NCI-H510A (cell line): Measurements from ENCODE around the gene KRTAP3-3.
"Not testable (repeated sequence)": the region's sequence is repeated elsewhere in the genome, so short reads cannot be mapped to it uniquely, and the experiment has no call there.

Experiments used
- DNase-seq: peaks from one replicate; lab custom pipeline; 2025; lab: John Stamatoyannopoulos, UW

KRTAP3-3 gene

DNA sequence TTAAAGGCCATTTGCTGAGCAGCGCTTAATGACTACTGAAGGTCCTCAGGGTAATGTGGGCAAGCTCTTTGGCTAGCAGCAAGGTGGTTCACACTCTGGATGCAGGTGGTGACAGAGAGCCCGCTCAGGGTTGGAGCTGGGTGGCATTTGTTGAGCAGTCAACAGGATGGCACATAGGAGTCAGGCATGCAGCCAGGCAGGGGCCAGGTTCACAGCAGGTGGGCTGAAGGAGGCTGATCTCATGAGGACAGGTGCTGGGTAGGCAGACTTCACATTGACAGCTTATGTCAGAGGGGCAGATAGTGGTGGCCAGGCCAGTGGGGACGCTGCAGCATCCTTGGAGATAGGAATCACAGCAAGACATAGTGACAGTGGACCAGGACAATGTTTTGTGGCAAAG is 10.4 kb upstream of the KRTAP3-3 start:
- DNase-seq: peak; percentile 50

DNA sequence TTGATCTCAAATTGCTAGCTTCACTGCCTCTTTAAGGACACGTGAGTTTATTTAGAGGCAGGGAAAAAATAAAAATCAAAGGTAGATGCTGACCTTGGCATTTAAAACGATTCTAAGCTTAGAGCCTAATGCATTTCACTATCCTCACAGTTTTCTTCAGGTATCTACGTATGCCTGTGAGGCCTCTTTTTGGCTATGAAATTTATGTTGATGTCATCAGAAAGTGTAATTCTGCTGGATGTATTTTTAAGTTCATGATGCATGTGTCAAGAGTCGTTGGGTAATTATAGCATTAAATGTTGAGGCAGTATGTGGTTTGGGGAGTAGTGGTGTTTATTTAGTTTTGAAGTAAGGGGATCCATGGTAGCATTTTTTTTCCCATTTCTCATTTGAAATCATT is 10.0 kb upstream of the KRTAP3-3 start:
- no peak for DNase-seq

DNA sequence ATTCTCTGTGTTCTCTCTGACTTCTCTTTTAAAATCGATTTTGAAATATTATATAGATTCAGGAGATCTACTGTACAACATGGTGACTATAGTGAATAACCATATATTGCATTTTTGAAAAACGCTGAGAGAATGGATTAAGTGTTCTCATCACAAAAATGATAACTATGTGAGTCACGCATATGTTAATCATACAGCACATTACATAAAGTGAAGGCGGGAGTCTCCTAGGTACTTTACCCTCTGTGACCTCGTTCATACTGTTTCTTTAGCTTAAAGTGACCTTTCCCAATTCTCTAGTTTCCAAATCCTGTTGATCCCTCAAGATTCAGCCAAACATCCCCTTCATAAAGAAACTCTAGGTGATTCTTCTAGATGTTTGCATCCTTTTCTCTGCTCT is 8.8 kb upstream of the KRTAP3-3 start:
- DNase-seq: no peak

DNA sequence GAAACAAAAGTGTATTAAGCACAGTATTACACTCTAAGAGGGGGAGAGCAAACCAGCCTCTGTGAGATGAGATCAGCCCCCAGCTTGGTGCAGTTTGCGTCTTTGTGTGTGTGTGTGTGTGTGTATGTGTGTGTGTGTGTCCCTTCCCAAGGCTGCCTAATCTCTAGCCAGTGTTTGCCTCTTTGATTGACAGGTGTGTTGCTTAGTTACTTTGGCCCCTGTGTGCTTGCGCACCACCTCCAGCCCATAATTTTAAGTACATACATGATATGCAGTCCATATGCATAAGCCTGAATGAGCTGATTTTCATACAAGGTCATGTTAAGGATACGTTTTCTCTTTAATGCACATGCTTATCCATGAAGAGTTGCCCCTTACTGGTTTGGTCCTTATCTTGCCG is 7.8 kb upstream of the KRTAP3-3 start:
- no peak for DNase-seq

DNA sequence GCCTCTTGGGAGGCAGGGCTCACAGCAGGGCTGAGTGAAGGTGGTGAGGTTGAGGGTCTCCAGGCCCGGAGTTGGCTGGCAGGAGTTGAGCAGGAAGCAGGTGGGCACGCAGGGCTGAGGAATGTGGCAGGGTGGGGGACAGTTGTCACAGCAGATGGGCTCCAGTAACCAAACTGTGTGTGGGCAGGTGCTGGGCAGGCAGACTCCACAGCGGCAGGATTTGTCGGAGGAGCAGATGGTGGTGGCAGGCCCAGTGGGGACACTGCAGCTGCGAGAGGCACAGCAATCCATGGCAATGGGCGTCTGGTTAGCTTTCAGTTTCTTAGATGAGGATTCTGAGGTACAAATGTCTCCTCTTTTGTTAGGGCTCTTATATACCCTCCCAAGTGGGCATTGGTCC is 5.6 kb upstream of the KRTAP3-3 start, which contains the start of gene KRTAP3-2:
TSS of gene KRTAP3-2 (minus strand) at position 344 of the 400 bp plus-strand sequence. CDS start at position 291, 53 bp downstream.
- DNase-seq: not testable (repeated sequence)

DNA sequence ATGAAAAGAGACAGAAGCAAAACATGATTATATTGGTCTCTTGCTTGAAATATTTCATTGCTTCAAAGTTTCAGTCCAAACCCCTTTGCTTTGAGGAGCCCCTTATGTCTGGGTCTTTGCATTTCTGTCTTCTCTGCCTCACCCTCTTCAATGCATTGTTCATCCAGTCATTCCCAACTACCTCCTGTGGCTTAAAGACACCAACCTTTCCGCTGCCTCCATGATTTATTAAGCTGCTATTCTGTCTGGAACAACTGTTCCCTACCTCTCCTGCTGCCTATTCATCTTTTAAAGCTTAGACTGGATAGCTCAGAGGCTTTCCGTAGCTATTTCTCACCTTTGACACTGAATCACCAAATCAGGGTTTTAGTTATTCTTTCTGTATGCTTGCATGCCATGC is 3.4 kb upstream of the KRTAP3-3 start:
- no peak for DNase-seq

DNA sequence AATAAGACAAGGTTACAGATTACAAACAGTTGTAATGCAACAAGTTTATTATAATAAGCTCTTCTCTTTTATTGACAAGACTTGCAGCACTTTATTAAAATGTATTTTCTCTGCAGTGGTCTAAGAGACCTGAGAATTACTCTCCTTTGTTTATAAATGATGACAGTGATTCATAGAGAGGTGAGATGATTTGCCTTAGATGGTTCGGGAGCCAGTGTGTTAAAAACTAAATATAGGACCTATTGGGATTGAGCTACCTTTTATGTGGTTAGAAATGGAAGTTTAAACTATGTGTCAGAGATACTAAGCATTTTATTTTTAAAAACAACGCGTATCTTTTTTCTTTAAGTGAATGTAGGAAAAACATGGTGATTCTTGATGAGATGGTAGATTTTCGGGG is 2.9 kb upstream of the KRTAP3-3 start:
- no peak for DNase-seq

DNA sequence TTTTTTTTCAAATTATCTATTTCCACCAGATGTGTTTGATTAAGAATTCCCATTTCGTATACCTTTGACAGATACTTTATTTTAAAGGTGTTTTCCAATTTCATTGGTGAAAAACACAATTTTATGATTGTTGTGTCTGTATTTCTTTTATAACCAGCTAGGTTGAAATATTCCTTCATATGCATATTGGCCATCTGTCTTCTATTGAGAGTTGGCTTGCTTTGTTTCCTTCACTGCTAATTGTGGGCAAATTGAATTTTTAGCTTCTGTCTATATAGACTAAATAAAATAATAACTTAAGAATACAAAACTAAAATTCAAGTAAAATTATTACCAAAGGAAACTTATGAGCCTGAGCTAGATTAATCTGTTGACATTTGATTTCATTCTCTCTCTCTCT is 1.2 kb upstream of the KRTAP3-3 start:
- no peak for DNase-seq

DNA sequence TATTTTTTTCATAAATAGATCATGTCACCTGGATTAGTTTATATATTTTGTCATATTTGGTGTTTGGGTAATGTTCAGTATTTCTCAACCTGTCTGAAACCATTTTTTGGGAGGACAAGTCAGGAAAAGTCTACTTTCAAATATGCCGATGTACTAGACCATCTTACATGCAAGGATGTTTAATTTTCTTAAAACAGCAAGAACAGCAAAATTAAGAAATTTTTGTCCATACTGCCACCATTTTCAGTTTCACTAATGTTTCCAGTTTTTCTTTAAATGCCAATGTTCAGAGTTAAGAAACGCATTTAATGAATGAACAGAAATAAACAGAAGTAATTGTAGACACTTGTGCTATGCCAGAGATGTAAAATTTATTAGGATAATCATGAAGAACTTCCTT is 880 bp downstream of the KRTAP3-3 start:
- DNase-seq: no peak

DNA sequence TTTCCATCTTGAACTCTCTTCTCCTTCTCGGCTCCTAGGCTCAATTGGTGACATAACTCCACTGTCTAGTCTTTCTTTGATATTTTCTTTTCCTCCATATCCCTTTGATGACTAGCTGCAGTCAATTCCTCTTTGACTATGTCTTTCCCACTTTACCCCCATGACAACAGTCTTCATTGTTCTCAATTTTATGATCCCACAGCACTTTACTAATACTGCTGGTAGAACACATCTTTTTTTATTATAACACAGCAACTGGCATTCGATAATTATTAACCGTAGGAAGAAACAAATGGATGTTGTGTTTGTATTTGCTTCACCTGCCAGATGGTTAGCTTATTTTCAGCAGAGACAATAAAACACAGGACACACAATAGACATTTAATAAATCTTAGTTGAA is 1.3 kb downstream of the KRTAP3-3 start:
- no peak for DNase-seq

DNA sequence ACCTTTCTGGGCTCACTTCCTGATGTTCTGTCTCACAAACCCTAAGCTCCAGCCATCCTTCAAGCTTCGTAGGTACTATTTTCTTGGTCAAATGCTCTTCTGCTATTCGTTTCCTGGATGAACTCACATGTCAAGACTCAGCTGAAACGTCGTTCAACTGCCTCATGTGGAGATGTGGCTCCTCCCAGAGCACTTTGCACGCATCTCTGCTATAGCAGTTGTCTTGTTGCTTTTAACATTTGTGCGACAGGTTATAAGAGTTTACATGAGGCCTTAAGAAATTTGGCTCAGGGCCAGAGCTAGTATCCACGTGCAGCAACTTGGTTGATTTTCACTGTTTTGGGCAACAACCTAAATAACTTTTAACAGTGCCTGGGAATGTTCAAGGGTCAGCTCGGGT is 7.0 kb downstream of the KRTAP3-3 start:
- DNase-seq: no peak

DNA sequence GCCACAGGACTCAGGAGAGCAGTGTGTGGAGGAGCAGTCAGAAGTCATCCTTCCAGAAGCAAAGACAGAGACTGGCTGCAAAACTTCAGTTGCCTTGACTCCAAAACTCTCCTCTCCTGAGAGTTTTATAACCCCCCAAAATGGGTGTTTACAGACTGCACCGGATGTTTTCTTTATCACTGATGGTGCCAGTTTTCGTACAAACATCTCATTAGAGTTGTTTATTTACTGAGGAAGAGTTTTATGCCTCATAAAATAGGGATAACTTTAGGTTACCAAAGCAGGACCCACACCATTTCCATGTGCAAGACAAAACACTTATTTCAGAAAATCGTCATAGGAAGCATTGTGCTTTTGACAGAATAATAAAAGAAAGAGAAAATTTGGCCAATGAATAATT is 9.7 kb downstream of the KRTAP3-3 start, which contains the start of gene KRT40:
TSS of gene KRT40 (minus strand) at position 101 of the 400 bp plus-strand sequence. CDS start at position 48, 53 bp downstream.
- no peak for DNase-seq

DNA sequence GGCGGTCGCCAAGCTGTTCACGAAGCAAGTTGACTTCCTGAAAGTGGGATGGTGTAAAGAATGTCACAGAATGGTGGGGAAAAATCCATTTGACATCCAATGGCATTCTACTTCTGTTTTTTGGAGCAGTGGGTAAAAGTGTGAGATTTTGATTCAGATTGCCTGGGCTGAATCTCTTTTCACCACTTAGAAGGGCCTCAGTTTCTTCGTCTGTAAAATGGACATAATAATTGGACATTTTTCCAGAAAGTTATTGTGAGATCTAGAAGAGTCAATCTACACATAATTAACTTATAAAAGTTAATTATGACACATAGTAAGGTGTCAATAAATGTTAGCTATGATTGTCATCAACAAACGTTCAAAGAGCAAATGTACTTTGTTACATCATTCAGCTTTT is 12.8 kb downstream of the KRTAP3-3 start:
- no peak for DNase-seq

DNA sequence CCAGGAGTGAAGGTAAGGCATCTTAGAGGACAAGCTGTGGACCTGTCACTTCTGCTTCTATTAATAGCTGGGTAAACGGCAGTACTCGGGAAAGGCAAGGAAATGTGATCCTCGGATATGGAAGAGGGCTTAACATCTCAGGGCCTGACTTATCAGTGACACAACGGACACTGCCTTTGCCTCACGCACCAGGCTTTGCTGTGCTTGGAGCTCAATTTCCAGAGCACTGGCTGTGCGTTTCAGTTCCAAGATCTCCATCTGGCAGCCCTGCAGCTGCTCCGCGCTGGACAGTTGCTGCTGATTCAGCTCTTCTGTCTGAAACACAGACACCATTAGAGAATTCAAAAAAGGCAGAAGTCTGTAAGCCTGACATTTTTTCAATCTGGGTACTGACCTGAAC is 13.4 kb downstream of the KRTAP3-3 start:
- DNase-seq: no peak

DNA sequence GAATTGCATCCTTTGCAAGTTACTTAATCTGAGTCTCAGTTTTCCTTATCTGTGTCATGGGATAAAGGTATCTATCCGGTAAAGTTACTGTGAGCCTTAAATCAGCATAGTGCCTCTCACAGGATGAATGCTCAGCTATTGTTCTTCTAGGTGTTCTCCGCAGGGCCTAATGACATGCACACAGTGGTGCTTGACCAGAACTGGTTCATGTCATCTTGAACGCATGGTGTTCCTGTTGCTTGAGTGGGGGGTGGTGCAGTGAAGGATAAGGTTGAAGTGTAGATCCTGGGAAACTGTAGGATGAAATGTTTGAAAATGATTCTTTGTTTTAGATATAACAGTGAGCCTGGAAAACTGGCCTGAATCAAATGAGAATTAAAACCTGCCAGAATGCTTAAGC is 13.8 kb downstream of the KRTAP3-3 start:
- DNase-seq: no peak

DNA sequence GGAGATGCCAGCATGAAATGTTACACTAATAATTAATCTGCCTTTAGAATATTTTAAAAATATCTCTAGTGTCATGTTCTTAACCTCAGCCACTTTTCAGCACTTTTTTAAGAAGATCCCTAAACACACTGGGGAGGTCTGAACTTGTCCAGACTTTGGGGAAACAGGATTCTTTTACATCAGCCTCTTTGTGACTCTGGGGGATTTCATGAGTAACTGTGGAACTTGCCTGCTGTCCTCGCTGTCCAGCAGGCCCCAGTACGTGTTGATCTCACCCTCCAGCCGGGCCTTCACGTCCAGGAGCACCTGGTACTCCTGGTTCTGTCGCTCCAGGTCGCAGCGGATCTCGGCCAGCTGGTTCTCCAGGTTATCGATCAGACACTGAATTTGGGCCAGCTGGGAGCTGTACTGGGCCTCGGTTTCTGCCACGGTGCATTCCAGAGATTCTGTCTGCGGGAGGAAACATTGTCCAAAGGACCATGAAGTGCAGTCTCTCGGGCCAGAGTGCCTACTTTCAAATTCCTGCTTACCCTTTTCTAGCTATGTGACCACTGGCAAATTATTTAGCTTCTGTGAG is 15.3 kb downstream of the KRTAP3-3 start:
- DNase-seq: no peak

DNA sequence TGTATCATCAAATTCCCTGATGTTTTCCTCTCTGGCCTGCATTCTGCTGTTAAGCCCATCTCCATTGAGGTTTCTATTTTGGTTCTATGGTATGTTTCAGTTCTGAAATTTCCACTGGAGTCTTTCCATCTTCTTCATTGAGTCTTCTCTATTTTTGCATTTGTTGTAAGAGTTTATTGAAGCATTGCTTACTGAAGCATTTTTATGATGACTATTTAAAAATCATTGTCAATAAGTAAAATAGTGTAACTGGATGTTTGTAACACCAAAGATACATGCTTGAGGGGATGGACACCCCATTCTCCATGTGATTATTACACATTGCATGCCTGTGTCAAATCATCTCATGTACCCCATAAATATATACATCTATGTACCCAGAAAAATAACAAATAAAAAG is 18.4 kb downstream of the KRTAP3-3 start:
- DNase-seq: no peak

DNA sequence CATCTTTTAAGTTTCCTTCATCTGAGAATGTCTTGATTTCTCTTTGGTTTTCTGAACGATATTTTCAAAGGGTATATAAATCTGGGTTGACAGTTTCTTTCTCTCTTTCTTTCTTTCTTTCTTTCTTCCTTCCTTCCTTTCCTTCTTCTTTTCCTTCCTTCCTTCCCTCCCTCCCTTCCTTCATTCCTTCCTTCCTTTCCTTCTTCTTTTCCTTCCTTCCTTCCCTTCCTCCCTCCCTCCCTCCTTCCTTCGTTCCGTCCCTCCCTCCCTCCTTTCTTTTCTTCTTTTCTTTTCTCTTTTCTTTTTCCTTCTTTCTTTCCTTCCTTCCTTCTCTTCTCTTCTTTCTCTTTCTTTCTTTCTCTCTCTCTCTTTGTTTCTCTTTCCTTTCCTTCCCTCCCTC is 19.6 kb downstream of the KRTAP3-3 start:
- DNase-seq: no peak

DNA sequence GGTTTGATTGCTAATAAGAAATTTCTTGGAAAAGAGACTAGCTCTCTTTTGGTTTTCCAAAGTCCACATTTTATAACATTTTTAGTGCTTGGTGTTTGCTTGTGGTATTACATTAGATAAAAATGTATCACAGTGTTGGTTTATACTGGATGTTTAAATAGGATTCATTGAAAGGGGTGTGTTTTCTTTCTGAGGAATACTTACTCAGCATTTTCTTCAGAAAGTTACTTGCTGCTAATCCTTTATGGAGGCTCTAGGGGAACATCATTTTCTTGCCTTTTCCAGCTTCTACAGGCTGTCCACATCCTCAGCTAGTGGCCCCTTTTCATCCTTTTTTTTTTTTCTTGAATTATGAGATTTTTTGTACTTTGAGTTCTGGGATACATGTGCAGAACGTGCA is 26.4 kb downstream of the KRTAP3-3 start:
- no peak for DNase-seq

DNA sequence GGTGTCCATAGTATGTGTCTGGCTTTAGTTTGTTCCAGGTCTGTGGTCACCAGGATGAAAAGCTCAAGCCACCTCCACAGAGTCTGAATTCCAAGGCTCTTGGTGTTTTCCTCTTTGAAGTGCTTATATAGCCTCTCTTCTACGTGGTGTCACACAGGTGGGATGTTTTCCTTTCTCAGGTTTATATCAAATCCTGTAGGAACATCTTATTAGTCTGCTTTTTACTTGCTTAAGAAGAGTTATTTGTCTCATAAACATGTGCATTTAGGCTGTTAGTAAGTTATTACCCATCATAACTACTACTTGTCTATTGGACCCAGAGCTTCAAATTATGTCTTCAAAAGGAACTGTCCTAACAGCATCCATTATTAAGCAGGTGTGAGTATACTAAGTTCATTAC is 27.1 kb downstream of the KRTAP3-3 start, which contains the start of gene KRT39:
TSS of gene KRT39 (minus strand) at position 101 of the 400 bp plus-strand sequence. CDS start at position 9, 92 bp downstream.
- no peak for DNase-seq

DNA sequence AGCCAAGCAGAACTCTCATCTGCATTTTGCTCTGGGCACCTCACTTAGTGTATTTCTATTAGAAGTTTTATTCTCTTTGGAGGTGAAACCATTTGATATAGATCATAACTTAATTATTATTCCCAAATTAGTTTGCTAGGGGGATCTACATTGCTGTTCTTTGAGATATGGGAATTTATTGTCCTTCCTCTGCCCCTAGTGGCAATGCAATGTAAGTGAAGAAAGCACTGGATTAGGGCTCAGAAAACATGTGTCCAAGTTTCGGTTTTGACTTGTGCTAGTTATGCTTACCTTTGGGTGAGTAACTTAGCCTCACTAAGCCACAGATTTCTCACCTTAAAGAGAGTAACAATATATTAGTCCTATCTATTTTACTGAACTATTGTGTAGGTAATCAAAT is 30.1 kb downstream of the KRTAP3-3 start:
- no peak for DNase-seq

DNA sequence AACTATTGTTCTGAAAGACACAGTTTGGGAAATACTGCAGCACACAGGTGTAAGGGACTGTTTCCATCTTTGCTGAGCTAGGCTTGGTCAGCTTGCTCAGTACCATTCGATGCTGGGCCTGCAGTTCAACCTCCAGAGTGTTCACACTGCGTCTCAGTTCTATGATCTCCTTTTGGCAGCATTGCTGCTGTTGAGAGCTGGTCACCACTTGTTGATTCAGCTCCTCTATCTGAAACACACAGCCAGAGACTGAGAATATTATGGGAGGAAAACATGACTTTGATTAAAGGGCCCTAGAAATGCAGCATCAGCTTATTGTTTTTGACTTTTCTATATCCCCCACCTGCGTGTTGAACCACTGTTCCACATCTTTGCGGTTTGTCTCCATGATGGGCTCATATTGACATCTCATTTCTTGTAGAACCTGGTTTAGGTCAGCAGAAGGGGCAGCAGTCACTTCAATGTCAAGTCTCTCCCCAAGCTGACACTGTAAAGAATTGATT is 31.9 kb downstream of the KRTAP3-3 start:
- no peak for DNase-seq

DNA sequence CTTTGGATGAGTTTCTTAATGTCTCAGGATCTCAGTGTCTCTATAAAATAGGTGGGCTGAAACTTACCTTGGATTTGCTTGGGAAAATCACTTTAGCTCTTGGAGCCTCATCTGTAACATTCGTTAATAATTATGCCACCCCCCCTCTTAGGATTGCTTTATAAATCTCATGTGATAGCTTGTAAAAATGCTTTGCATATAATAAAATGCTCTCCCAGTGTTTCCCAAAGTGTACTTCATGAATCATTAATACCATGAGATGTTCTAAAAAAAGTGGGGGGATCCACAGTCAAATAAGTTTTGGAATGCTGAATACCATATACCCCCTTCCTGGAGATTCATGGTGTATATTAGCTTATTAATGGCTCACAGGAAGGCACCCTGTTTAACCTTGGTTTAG is 32.4 kb downstream of the KRTAP3-3 start:
- no peak for DNase-seq

DNA sequence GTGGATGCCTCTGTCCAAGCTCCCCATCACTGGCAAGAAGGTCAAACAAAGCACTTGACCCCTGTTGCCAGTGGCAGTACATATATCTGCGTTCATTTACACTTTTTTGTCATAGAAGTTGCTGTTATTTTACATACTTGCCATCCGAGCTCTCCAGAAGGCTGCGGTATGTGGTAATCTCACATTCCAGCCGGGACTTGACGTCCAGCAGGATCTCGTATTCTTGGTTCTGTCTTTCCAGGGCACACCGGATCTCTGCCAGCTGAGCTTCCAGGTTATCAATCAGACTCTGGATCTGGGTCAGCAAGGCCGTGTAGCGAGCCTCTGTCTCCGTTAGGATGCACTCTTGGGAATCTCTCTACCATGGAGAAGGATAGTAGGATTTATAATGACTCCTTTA is 33.8 kb downstream of the KRTAP3-3 start:
- no peak for DNase-seq
